GF-D8 (cell line): ENCODE results near the gene DNMT1.

Experiments
- DNase-seq: peaks from one replicate; lab custom pipeline; 2025; lab: John Stamatoyannopoulos, UW

DNMT1 gene

GRCh38 chr19:10112895-10113591 is 81.7 kb downstream of the DNMT1 start:
- peak; percentile 25 for DNase-seq

GRCh38 chr19:10112037-10112761 is 82.6 kb downstream of the DNMT1 start:
- peak; percentile 65 for DNase-seq

- peak; percentile 90 for DNase-seq
These were observed 83.3 kb downstream of the DNMT1 start, which contains the start of gene P2RY11 for GRCh38 chr19:10111405-10111811. P2RY11 (plus strand) TSS chr19:10111693; CDS start chr19:10111722, 29 bp downstream.

- DNase-seq, result no peak
These were observed 83.8 kb downstream of the DNMT1 start for GRCh38 chr19:10110972-10111317.

- no peak for DNase-seq
These were observed 84.4 kb downstream of the DNMT1 start for GRCh38 chr19:10110076-10110971.

- DNase-seq, result no peak
These were observed 85.2 kb downstream of the DNMT1 start for GRCh38 chr19:10109528-10109927.

GRCh38 chr19:10107817-10108367 is 86.9 kb downstream of the DNMT1 start:
- no peak for DNase-seq

GRCh38 chr19:10107254-10107653 is 87.5 kb downstream of the DNMT1 start:
- DNase-seq, result no peak

- DNase-seq, result peak; percentile 92
These were observed 88.4 kb downstream of the DNMT1 start, which contains the start of gene PPAN for GRCh38 chr19:10106100-10106936. PPAN (plus strand) TSS chr19:10106362; CDS start chr19:10106395, 33 bp downstream.

GRCh38 chr19:10105509-10106099 is 89.1 kb downstream of the DNMT1 start:
- DNase-seq, result peak; percentile 69

GRCh38 chr19:10104665-10105508 is 89.9 kb downstream of the DNMT1 start:
- peak; percentile 86 for DNase-seq

GRCh38 chr19:10104130-10104513 is 90.6 kb downstream of the DNMT1 start:
- DNase-seq, result no peak

GRCh38 chr19:10102787-10103236 is 91.9 kb downstream of the DNMT1 start:
- peak; percentile 63 for DNase-seq

- no peak for DNase-seq
These were observed 94.5 kb downstream of the DNMT1 start for GRCh38 chr19:10100163-10100785.

GRCh38 chr19:10096615-10096963 is 98.2 kb downstream of the DNMT1 start:
- DNase-seq, result peak; percentile 43

GRCh38 chr19:10095948-10096614 is 98.7 kb downstream of the DNMT1 start:
- DNase-seq, result peak; percentile 76

GRCh38 chr19:10095622-10095947 is 99.2 kb downstream of the DNMT1 start:
- no peak for DNase-seq

GRCh38 chr19:10093295-10094186 is 101.2 kb downstream of the DNMT1 start:
- DNase-seq, result no peak
